SK-N-SH treated with all-trans-retinoic acid at 6 μM for 48 hours (cell line): ENCODE data around the gene UQCRH.
"Not testable (repeated sequence)": the region's sequence is repeated elsewhere in the genome, so short reads cannot be mapped to it uniquely, and the experiment has no call there.

Experiments used
- ATAC-seq: fragments of 200-7000 bp; cut with Tn5 transposase; 3 replicates; pipeline ENCODE4 v1.9.1; 2020; ENCODE audit warnings: mild to moderate bottlenecking, moderate library complexity
- BACH2 ChIP-seq: fragments of 250-450 bp; sonication (Bioruptor Pico); IDR thresholded peaks from 2 replicates; pipeline ENCODE4 v1.9.0; 2021; ENCODE audit warnings: mild to moderate bottlenecking, borderline replicate concordance
- CSDC2 ChIP-seq: fragments of 250-450 bp; sonication (Bioruptor Pico); IDR thresholded peaks from 2 replicates; pipeline ENCODE4 v1.5.0; 2020; ENCODE audit warnings: mild to moderate bottlenecking, moderate library complexity
- ESRRG ChIP-seq: fragments of 250-450 bp; sonication (Bioruptor Pico); IDR thresholded peaks from 2 replicates; pipeline ENCODE4 v1.6.1; 2021; ENCODE audit warnings: mild to moderate bottlenecking
- GLIS3 ChIP-seq: fragments of 250-450 bp; sonication (Bioruptor Pico); IDR thresholded peaks from 2 replicates; pipeline ENCODE4 v1.5.0; 2020; ENCODE audit warnings: mild to moderate bottlenecking, moderate library complexity
- ISL1 ChIP-seq: fragments of 250-450 bp; sonication (Bioruptor Pico); IDR thresholded peaks from 2 replicates; pipeline ENCODE4 v2.1.2; 2022; ENCODE audit warnings: mild to moderate bottlenecking, moderate library complexity
- OSR1 ChIP-seq: fragments of 250-450 bp; sonication (Bioruptor Pico); IDR thresholded peaks from 2 replicates; pipeline ENCODE4 v1.8.0; 2022; ENCODE audit warnings: moderate library complexity, mild to moderate bottlenecking, inconsistent platforms
- PPARA ChIP-seq: fragments of 250-450 bp; sonication (Bioruptor Pico); IDR thresholded peaks from 2 replicates; pipeline ENCODE4 v1.5.0; 2020; ENCODE audit warnings: mild to moderate bottlenecking, borderline replicate concordance
- RARB ChIP-seq: fragments of 250-450 bp; sonication (Bioruptor Pico); IDR thresholded peaks from 2 replicates; pipeline ENCODE4 v1.8.0; 2021; ENCODE audit warnings: mild to moderate bottlenecking, moderate library complexity
- SNAI2 ChIP-seq: fragments of 250-450 bp; sonication (Bioruptor Pico); IDR thresholded peaks from 2 replicates; pipeline ENCODE4 v1.5.0; 2020; ENCODE audit warnings: mild to moderate bottlenecking, moderate library complexity
- TCF4 ChIP-seq: fragments of 250-450 bp; sonication (Bioruptor Pico); IDR thresholded peaks from 2 replicates; pipeline ENCODE4 v1.8.0; 2021; ENCODE audit warnings: mild to moderate bottlenecking, moderate library complexity, borderline replicate concordance
- TOX ChIP-seq: fragments of 250-450 bp; sonication (Bioruptor Pico); IDR thresholded peaks from 2 replicates; pipeline ENCODE4 v1.8.0; 2021; ENCODE audit warnings: mild to moderate bottlenecking, moderate library complexity, borderline replicate concordance
- ZC3H10 ChIP-seq: fragments of 250-450 bp; sonication (Bioruptor Pico); IDR thresholded peaks from 2 replicates; pipeline ENCODE4 v1.5.1; 2021; ENCODE audit warnings: mild to moderate bottlenecking, moderate library complexity
- ZFP3 ChIP-seq: fragments of 250-450 bp; sonication (Bioruptor Pico); IDR thresholded peaks from 2 replicates; pipeline ENCODE4 v1.5.0; 2020; ENCODE audit warnings: mild to moderate bottlenecking, moderate library complexity
- ZFP30 ChIP-seq: fragments of 450-650 bp; formaldehyde crosslinking; IDR thresholded peaks from 2 replicates; pipeline ENCODE4 v1.5.0; 2022; ENCODE audit warnings: mild to moderate bottlenecking, moderate library complexity
- ZNF565 ChIP-seq: fragments of 450-650 bp; formaldehyde crosslinking; conservative IDR thresholded peaks from 2 replicates; pipeline ENCODE4 v1.5.0; 2020; ENCODE audit warnings: low read depth, mild to moderate bottlenecking, moderate library complexity
- ZNF70 ChIP-seq: fragments of 450-650 bp; formaldehyde crosslinking; IDR thresholded peaks from 2 replicates; pipeline ENCODE4 v1.5.0; 2020; ENCODE audit warnings: mild to moderate bottlenecking, moderate library complexity
- TF ChIP-seq, protein P1 (sequence below): fragments of 250-450 bp; sonication (Bioruptor Pico); IDR thresholded peaks from 2 replicates; pipeline ENCODE4 v1.8.0; 2020; ENCODE audit warnings: mild to moderate bottlenecking, moderate library complexity, borderline replicate concordance
- TF ChIP-seq, protein P2 (sequence below): fragments of 250-450 bp; sonication (Bioruptor Pico); IDR thresholded peaks from 2 replicates; pipeline ENCODE4 v1.5.1; 2020; ENCODE audit warnings: low read depth, mild to moderate bottlenecking, moderate library complexity
- TF ChIP-seq, protein P3 (sequence below): fragments of 250-450 bp; sonication (Bioruptor Pico); IDR thresholded peaks from 2 replicates; pipeline ENCODE4 v1.5.1; 2021; ENCODE audit warnings: mild to moderate bottlenecking, moderate library complexity
- TF ChIP-seq, protein P4 (sequence below): fragments of 250-450 bp; sonication (Bioruptor Pico); IDR thresholded peaks from 2 replicates; pipeline ENCODE4 v1.8.0; 2021; ENCODE audit warnings: low read depth, mild to moderate bottlenecking, moderate library complexity, borderline replicate concordance

UQCRH gene

DNA sequence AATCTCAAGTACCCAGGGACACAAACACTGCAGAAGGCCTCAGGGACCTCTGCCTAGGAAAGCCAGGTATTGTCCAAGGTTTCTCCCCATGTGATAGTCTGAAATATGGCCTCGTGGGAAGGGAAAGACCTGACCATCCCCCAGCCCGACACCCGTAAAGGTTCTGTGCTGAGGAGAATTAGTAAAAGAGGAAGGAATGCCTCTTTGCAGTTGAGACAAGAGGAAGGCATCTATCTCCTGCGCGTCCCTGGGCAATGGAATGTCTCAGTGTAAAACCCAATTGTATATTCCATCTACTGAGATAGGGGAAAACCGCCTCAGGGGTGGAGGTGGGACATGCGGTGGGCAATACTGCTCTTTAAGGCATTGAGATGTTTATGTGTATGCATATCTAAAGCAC, 26.3 kb downstream of the UQCRH start:
- not testable (repeated sequence) for ATAC-seq

DNA sequence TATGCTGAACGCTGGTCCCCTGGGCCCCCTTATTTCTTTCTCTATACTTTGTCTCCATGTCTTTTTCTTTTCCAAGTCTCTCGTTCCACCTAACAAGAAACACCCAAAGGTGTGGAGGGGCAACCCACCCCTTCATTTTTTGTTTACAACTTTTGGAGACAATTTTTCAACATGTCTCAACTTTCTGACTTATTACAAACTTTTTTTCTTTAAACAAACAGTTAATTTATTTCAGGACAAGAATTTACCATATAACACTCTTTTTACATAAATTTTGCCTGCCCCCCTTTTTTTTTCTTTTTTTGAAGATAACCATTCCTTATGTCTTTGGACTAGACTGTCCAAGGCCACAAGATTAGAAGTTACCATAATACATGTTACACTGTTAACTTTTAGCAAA, 26.9 kb downstream of the UQCRH start:
- not testable (repeated sequence) for ATAC-seq

DNA sequence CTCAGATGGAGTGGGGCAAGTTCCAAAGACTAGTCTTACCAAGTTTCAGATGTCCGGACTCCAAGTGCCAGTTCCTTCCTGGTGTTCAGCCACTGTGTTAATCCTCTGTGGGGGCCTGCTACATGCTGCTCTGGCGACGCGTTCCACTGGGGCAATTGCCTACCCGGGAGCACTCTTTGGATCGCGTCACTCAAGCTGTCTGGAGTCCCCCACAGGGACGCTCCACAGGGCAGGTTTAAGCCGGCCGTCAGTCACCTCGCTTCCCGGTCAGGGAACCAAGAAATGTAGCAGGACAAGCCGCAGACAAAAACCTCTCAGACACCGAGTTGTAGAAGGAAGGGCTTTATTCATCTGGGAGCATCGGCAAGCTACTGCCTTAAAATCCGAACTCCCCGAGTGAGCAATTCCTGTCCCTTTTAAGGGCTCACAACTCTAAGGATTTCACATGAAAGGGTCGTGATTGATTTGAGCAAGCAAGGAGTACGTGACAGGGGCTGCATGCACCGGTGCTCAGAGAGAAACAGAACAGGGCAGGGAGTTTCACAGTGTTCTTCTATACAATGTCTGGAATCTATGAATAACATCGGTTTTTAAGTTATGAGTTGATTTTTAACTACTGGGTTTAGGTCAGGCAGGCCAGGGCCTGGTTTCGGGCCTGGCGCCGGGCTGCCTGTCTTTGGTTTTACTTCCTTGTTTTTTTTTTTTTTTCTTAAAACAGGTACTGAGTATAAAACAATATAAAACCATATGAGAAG, 28.5 kb downstream of the UQCRH start:
- ATAC-seq = not testable (repeated sequence)

DNA sequence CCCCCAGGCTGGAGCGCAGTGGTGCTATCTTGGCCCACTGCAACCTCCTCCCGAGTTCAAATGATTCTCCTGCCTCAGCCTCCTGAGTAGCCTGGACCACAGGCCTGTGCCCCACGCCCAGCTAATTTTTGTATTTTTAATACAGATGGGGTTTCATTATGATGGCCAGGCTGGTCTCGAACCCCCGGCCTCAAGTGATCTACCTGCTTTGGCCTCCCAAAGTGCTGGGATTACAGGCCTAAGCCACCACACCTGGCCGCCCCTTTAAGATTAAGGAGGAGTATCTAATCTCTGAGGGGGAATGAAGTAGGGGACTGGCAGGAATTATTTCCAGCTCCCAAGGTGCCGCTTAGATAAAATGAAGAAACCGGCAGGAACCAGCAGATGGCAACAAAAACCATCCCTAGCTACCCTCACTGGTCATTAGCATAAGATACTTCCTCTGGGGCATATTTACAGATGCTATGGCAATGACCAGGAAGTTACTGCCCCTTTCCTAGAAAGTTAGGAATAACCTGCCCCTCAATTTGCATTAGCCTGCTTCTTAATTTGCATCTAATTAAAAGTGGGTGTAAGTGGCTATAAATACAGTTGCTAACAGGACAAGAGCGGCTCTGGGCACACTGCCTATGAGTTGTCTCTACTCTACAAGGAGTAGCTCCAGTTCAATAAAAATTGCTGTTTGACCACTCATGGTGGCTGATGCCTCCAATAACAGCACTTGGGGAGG, 30.0 kb downstream of the UQCRH start:
- ATAC-seq = peak; percentile 91
- TF ChIP-seq GLIS3 = no peak
- no peak for TF ChIP-seq CSDC2 (CRISPR knock-in tag)
- no peak for TF ChIP-seq ISL1 (CRISPR knock-in tag)
- no peak for TF ChIP-seq BACH2 (CRISPR knock-in tag)
- TF ChIP-seq, protein P1, sequence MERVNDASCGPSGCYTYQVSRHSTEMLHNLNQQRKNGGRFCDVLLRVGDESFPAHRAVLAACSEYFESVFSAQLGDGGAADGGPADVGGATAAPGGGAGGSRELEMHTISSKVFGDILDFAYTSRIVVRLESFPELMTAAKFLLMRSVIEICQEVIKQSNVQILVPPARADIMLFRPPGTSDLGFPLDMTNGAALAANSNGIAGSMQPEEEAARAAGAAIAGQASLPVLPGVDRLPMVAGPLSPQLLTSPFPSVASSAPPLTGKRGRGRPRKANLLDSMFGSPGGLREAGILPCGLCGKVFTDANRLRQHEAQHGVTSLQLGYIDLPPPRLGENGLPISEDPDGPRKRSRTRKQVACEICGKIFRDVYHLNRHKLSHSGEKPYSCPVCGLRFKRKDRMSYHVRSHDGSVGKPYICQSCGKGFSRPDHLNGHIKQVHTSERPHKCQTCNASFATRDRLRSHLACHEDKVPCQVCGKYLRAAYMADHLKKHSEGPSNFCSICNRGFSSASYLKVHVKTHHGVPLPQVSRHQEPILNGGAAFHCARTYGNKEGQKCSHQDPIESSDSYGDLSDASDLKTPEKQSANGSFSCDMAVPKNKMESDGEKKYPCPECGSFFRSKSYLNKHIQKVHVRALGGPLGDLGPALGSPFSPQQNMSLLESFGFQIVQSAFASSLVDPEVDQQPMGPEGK (CRISPR knock-in tag) = no peak
- TF ChIP-seq PPARA (CRISPR knock-in tag) = no peak
- no peak for TF ChIP-seq ZNF565 (CRISPR knock-in tag)
- TF ChIP-seq ZC3H10 (CRISPR knock-in tag) = no peak
- TF ChIP-seq, protein P2, sequence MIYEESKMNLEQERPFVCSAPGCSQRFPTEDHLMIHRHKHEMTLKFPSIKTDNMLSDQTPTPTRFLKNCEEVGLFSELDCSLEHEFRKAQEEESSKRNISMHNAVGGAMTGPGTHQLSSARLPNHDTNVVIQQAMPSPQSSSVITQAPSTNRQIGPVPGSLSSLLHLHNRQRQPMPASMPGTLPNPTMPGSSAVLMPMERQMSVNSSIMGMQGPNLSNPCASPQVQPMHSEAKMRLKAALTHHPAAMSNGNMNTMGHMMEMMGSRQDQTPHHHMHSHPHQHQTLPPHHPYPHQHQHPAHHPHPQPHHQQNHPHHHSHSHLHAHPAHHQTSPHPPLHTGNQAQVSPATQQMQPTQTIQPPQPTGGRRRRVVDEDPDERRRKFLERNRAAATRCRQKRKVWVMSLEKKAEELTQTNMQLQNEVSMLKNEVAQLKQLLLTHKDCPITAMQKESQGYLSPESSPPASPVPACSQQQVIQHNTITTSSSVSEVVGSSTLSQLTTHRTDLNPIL (CRISPR knock-in tag) = no peak
- TF ChIP-seq TOX (CRISPR knock-in tag) = no peak
- TF ChIP-seq, protein P3, sequence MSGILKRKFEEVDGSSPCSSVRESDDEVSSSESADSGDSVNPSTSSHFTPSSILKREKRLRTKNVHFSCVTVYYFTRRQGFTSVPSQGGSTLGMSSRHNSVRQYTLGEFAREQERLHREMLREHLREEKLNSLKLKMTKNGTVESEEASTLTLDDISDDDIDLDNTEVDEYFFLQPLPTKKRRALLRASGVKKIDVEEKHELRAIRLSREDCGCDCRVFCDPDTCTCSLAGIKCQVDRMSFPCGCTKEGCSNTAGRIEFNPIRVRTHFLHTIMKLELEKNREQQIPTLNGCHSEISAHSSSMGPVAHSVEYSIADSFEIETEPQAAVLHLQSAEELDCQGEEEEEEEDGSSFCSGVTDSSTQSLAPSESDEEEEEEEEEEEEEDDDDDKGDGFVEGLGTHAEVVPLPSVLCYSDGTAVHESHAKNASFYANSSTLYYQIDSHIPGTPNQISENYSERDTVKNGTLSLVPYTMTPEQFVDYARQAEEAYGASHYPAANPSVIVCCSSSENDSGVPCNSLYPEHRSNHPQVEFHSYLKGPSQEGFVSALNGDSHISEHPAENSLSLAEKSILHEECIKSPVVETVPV (CRISPR knock-in tag) = no peak
- no peak for TF ChIP-seq OSR1 (CRISPR knock-in tag)
- no peak for TF ChIP-seq ZFP3 (CRISPR knock-in tag)

DNA sequence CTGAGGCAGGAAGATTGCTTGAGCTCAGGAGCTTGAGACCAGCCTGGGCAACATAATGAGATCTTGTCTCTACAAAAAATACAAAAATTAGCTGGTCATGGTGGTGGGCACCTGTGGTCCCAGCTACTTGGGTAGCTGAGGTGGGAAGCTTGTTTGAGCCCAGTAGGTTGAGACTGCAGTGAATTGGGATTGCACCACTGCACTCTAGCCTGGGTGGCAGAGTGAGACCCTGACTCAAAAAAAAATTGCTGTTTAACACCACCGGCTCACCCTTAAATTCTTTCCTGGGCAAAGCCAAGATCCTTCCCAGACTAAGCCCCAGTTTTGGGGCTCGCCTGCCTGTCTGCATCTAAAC, 30.5 kb downstream of the UQCRH start:
- no peak for ATAC-seq
- no peak for TF ChIP-seq ZNF70 (CRISPR knock-in tag)
- TF ChIP-seq TCF4 (CRISPR knock-in tag) = no peak
- TF ChIP-seq, all 23 proteins: peak for 0

DNA sequence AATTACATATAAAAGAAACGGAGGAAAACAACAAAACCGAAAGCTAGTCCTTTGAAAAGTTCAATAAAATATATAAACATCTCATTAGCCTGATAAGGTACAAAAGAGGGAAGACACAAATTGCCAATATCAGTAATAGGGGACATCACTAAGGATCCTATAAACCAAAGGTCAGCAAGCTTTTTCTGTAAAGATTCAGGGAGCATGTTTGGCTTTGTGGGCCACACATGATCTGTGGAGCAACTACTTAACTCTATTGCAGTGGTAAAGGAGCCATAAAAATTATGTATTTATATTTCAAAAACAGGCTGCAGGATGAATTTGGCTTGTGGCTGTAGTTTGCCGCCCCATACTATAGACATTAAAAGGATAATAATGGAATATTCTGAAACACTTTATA, 31.6 kb downstream of the UQCRH start:
- no peak for ATAC-seq
- TF ChIP-seq, protein P2 (CRISPR knock-in tag) = no peak
- no peak for TF ChIP-seq ZFP3 (CRISPR knock-in tag)
- TF ChIP-seq BACH2 (CRISPR knock-in tag) = no peak
- no peak for TF ChIP-seq ZFP30 (CRISPR knock-in tag)
- TF ChIP-seq ESRRG (CRISPR knock-in tag) = no peak
- TF ChIP-seq TCF4 (CRISPR knock-in tag) = no peak
- no peak for TF ChIP-seq ZNF70 (CRISPR knock-in tag)
- TF ChIP-seq, protein P3 (CRISPR knock-in tag) = no peak
- TF ChIP-seq PPARA (CRISPR knock-in tag) = no peak
- no peak for TF ChIP-seq RARB
- TF ChIP-seq SNAI2 (CRISPR knock-in tag) = no peak
- no peak for TF ChIP-seq CSDC2 (CRISPR knock-in tag)
- TF ChIP-seq, protein P4, sequence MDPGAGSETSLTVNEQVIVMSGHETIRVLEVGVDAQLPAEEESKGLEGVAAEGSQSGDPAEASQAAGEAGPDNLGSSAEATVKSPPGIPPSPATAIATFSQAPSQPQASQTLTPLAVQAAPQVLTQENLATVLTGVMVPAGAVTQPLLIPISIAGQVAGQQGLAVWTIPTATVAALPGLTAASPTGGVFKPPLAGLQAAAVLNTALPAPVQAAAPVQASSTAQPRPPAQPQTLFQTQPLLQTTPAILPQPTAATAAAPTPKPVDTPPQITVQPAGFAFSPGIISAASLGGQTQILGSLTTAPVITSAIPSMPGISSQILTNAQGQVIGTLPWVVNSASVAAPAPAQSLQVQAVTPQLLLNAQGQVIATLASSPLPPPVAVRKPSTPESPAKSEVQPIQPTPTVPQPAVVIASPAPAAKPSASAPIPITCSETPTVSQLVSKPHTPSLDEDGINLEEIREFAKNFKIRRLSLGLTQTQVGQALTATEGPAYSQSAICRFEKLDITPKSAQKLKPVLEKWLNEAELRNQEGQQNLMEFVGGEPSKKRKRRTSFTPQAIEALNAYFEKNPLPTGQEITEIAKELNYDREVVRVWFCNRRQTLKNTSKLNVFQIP = no peak

DNA sequence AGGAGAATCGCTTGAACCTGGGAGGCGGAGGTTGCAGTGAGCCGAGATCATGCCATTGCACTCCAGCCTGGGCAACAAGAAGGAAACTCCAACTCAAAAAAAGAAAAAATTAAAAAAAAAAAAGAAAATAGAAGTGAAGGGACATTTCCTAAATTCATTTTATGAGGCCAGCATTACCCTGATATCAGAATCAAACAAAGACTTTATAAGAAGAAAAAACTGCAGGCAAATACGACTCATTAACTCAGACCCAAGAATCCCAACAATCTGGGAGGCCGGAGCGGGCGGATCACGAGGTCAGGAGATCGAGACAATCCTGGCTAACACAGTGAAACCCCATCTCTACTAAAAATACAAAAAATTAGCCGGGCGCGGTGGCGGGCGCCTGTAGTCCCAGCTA, 33.9 kb downstream of the UQCRH start:
- ATAC-seq = not testable (repeated sequence)
